CD14-positive monocyte (primary cell): ENCODE results near the gene XRCC5. TPM values are rescaled to one million over a fixed set of nuclear protein-coding genes. Genes with fewer than 3 reads are reported as not detected.

ENCODE experiments used
- DNase-seq, 3 donors: peaks; one replicate each; pipeline ENCODE4 v3.0.0-alpha.2; 2011 to 2022
- H2AFZ ChIP-seq: 2 replicates; pipeline ENCODE4 v1.6.0; 2012; ENCODE audit warnings: mild to moderate bottlenecking, low read depth, low read length, inconsistent platforms; ENCODE audit not compliant: insufficient read depth, poor library complexity, severe bottlenecking
- H3K27ac ChIP-seq, 2 donors: 1 replicate in 1 of 2; 2 replicates in 1 of 2; pipeline ENCODE4 v1.5.1; 2012 to 2013; ENCODE audit warnings: low read length in 2 of 2, control low read depth in 1 of 2, inconsistent platforms in 1 of 2, low read depth in 1 of 2, mild to moderate bottlenecking in 1 of 2
- H3K27me3 ChIP-seq, 2 donors: one replicate each; pipeline versions ENCODE4 v1.6.0 to v1.6.1; 2011 to 2013; ENCODE audit warnings: low read length in 2 of 2; ENCODE audit not compliant: control insufficient read depth in 2 of 2, insufficient read depth in 2 of 2
- H3K36me3 ChIP-seq, 2 donors: replicated peaks in 1 of 2; 1 replicate in 1 of 2; 2 replicates in 1 of 2; pipeline versions ENCODE4 v1.5.1 to v1.6.1; 2012 to 2013; ENCODE audit warnings: low read length in 2 of 2, control low read depth in 1 of 2, inconsistent platforms in 1 of 2, mild to moderate bottlenecking in 1 of 2; ENCODE audit not compliant: insufficient read depth in 2 of 2, control insufficient read depth in 1 of 2
- H3K4me1 ChIP-seq, 2 donors: 1 replicate in 1 of 2; 2 replicates in 1 of 2; pipeline versions ENCODE4 v1.5.1 to v1.6.1; 2012 to 2013; ENCODE audit warnings: low read length in 2 of 2, control low read depth in 1 of 2, inconsistent platforms in 1 of 2, mild to moderate bottlenecking in 1 of 2, moderate library complexity in 1 of 2; ENCODE audit not compliant: insufficient read depth in 2 of 2, control insufficient read depth in 1 of 2
- H3K4me2 ChIP-seq: replicated peaks from 2 replicates; pipeline ENCODE3; 2012; ENCODE audit warnings: low read length, moderate library complexity, mild to moderate bottlenecking; ENCODE audit not compliant: poor library complexity, severe bottlenecking; ENCODE audit errors: extremely low read depth
- H3K4me3 ChIP-seq, 3 experiments: fragments of 200-600 bp in 1 of 3; sonication (generic) in 1 of 3; replicated peaks in 1 of 3; 1 replicate in 2 of 3; 2 replicates in 1 of 3; pipeline ENCODE4 v1.5.1; 2011 to 2013; ENCODE audit warnings: low read length in 3 of 3, mild to moderate bottlenecking in 3 of 3, control low read depth in 2 of 3, low read depth in 2 of 3, inconsistent platforms in 1 of 3, moderate library complexity in 1 of 3
- H3K79me2 ChIP-seq: 2 replicates; pipeline ENCODE4 v1.6.0; 2012; ENCODE audit warnings: mild to moderate bottlenecking, control low read depth, inconsistent platforms, low read length, moderate library complexity; ENCODE audit not compliant: insufficient read depth
- H3K9ac ChIP-seq: 2 replicates; pipeline ENCODE4 v1.6.0; 2017; ENCODE audit warnings: low read length, mild to moderate bottlenecking; ENCODE audit not compliant: insufficient read depth, poor library complexity, severe bottlenecking
- H3K9me3 ChIP-seq, 2 donors: replicated peaks in 1 of 2; 1 replicate in 1 of 2; 2 replicates in 1 of 2; pipeline versions ENCODE4 v1.5.1 to v1.6.1; 2012 to 2013; ENCODE audit warnings: low read length in 2 of 2, control low read depth in 1 of 2; ENCODE audit not compliant: control insufficient read depth in 1 of 2, insufficient read depth in 1 of 2
- H4K20me1 ChIP-seq: 2 replicates; pipeline ENCODE4 v1.6.0; 2012; ENCODE audit warnings: mild to moderate bottlenecking, low read length, control low read depth, moderate library complexity; ENCODE audit not compliant: insufficient read depth
- H3K27ac Mint-ChIP-seq, 7 donors: one replicate each; pipeline ENCODE4 v1.8.0; 2020; ENCODE audit warnings: mild to moderate bottlenecking in 7 of 7, mixed read lengths in 7 of 7, moderate library complexity in 6 of 7, inconsistent platforms in 2 of 7
- H3K27me3 Mint-ChIP-seq, 3 donors: one replicate each; pipeline ENCODE4 v1.8.0; 2021 to 2022; ENCODE audit warnings: low read depth in 3 of 3, mild to moderate bottlenecking in 3 of 3, mixed read lengths in 3 of 3, moderate library complexity in 3 of 3, inconsistent platforms in 1 of 3
- H3K36me3 Mint-ChIP-seq, 2 donors: one replicate each; pipeline ENCODE4 v1.8.0; 2020; ENCODE audit warnings: mixed read lengths in 2 of 2, inconsistent platforms in 1 of 2, mild to moderate bottlenecking in 1 of 2
- H3K4me1 Mint-ChIP-seq: one replicate; pipeline ENCODE4 v1.8.0; 2020; ENCODE audit warnings: mild to moderate bottlenecking, mixed read lengths
- H3K4me3 Mint-ChIP-seq, 2 donors: one replicate each; pipeline ENCODE4 v1.8.0; 2020; ENCODE audit warnings: mild to moderate bottlenecking in 2 of 2, mixed read lengths in 2 of 2, moderate library complexity in 1 of 2
- H3K9me3 Mint-ChIP-seq, 7 donors: one replicate each; pipeline ENCODE4 v1.8.0; 2020 to 2022; ENCODE audit warnings: mixed read lengths in 7 of 7, mild to moderate bottlenecking in 6 of 7, moderate library complexity in 6 of 7, inconsistent platforms in 2 of 7
- WGBS: methylation state at CpG from one replicate; pipeline ENCODE4 v1.1.5; 2013; ENCODE audit warnings: missing lambda C conversion rate; ENCODE audit not compliant: insufficient coverage; 5-methylcytosine and 5-hydroxymethylcytosine counted together
- intact Hi-C, 2 donors: fragments of 100-400 bp; cut with micrococcal nuclease; formaldehyde crosslinking; loops; one replicate each; pipeline versions ENCODE4 v1.15.0 to v1.15.1; 2023
- polyA plus RNA-seq, 3 donors: library from polyadenylated mRNA; depleted of rRNA in 1 of 3; unstranded in 2 of 3; stranded (reverse) in 1 of 3; fragments of 300-500 nt in 2 of 3; fragments of >200 nt in 1 of 3; fragmentation: Illumina TruSeq in 2 of 3; gene quantifications; 1 replicate in 2 of 3; 2 replicates in 1 of 3; pipeline ENCODE4 v1.2.3, GENCODE V29; 2012 to 2021
- TF ChIP-seq, protein P1 (sequence below): fragments of 200-600 bp; IDR thresholded peaks from one replicate; pipeline ENCODE4 v1.8.0; 2022; ENCODE audit warnings: antibody characterized with exemption, mild to moderate bottlenecking

The XRCC5 gene
- polyA plus RNA-seq, 3 donors = 55.3 to 281 (median 258) TPM

DNA sequence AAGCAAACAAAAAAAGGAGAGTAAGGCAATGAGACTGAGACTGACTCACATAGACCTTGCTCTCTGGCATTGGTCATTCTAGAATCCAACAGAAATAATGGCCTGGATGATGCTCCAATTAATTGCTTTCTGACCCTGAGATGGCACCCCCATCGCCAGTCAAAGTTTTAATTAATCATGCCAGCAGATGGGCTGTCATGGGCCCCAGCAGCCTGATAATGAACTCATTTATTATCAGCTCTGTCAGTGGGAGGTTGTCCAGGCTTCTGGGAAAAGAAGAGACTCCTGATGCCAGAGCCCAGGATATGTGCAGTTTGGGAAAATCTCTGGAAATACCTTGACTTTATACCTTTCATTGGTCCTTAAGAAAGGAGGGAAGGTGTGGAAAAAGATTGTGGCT lies 115.2 kb downstream of the XRCC5 start:
- Histone ChIP-seq H4K20me1 (no peaks in the 10 kb centered on the region), H3K36me3 (peaks cover 0 to 10% of the 10 kb centered on the region in 2 donors), H3K4me1 (no peaks in the 10 kb centered on the region), H3K4me2 (no peak overlapping the region), H3K27me3 (no peaks in the 10 kb centered on the region), H3K27ac (no peak overlapping the region), H3K9ac (no peak overlapping the region), H3K9me3 (no peaks in the 10 kb centered on the region), H3K79me2 (no peaks in the 10 kb centered on the region), H2AFZ (no peak overlapping the region), H3K4me3 (no peak overlapping the region)
- peaks cover 0 to under 1% of the 10 kb centered on the region in 2 donors for H3K36me3 Mint-ChIP-seq
- 100% methylated on average over 1 of the region's 1 CpG for WGBS
- no peak overlapping the region for H3K27ac Mint-ChIP-seq
- H3K4me1 Mint-ChIP-seq = peaks cover 14% of the 10 kb centered on the region
- H3K9me3 Mint-ChIP-seq = peaks cover 0 to 3% (median 0%) of the 10 kb centered on the region in 7 donors
- H3K27me3 Mint-ChIP-seq = peaks cover 0 to 2% (median 2%) of the 10 kb centered on the region in 3 donors
- TF ChIP-seq, protein P1, sequence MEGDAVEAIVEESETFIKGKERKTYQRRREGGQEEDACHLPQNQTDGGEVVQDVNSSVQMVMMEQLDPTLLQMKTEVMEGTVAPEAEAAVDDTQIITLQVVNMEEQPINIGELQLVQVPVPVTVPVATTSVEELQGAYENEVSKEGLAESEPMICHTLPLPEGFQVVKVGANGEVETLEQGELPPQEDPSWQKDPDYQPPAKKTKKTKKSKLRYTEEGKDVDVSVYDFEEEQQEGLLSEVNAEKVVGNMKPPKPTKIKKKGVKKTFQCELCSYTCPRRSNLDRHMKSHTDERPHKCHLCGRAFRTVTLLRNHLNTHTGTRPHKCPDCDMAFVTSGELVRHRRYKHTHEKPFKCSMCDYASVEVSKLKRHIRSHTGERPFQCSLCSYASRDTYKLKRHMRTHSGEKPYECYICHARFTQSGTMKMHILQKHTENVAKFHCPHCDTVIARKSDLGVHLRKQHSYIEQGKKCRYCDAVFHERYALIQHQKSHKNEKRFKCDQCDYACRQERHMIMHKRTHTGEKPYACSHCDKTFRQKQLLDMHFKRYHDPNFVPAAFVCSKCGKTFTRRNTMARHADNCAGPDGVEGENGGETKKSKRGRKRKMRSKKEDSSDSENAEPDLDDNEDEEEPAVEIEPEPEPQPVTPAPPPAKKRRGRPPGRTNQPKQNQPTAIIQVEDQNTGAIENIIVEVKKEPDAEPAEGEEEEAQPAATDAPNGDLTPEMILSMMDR = no peak
- H3K4me3 Mint-ChIP-seq = no peak overlapping the region
- DNase-seq = no peak
- intact Hi-C loops = no loop called here

DNA sequence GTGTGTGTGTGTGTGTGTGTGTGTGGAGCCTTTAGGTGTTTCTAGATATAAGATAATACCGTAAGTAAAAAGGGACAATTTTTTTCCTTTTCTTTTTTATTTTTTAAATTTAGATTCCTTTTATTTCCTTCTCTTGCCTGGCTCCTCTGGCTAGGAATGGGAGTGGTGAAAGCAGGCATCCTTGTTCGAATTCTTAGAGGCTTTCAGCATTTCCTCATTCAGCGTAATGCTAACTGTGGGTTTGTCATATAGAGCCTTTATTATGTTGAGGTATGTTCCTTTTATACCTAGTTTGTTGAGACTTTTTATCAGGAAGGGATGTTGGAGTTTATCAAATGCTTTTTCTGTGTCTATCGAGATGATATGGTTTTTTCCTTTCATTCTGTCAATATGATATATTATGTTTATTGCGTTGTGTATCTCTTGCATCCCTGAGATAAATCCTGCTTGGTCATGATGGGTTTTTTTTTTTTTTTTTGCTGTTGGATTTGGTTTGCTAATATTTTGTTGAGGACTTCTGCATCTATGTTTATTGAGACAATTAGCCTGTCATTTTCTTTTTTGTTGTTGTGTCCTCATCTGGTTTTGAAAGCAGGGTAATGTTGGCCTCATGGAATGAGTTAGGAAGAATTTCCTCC lies 120.2 kb downstream of the XRCC5 start:
- no peak for DNase-seq
- Histone ChIP-seq H2AFZ (no peak overlapping the region), H3K27me3 (no peaks in the 10 kb centered on the region), H3K79me2 (no peaks in the 10 kb centered on the region), H3K36me3 (no peaks in the 10 kb centered on the region), H3K4me1 (no peaks in the 10 kb centered on the region), H3K9me3 (peaks cover 20 to 24% of the 10 kb centered on the region in 2 donors), H4K20me1 (no peaks in the 10 kb centered on the region), H3K4me2 (no peak overlapping the region), H3K4me3 (no peak overlapping the region), H3K9ac (no peak overlapping the region), H3K27ac (no peak overlapping the region)
- H3K4me1 Mint-ChIP-seq = no peaks in the 10 kb centered on the region
- intact Hi-C loops = no loop called here
- no peaks in the 10 kb centered on the region for H3K27me3 Mint-ChIP-seq
- H3K9me3 Mint-ChIP-seq = peaks cover 17 to 29% (median 25%) of the 10 kb centered on the region in 7 donors
- WGBS = 100% methylated on average over 1 of the region's 5 CpGs
- TF ChIP-seq, protein P1 = no peak
- no peak overlapping the region for H3K27ac Mint-ChIP-seq
- H3K36me3 Mint-ChIP-seq = no peaks in the 10 kb centered on the region
- no peak overlapping the region for H3K4me3 Mint-ChIP-seq
